ENCODE data around the gene FAM209B.

- TF ChIP-seq CTCF (IDR thresholded peaks at IDR 0.05), result no peak
- TF ChIP-seq EZH2 (IDR thresholded peaks at IDR 0.05), result no peak
Measured at GRCh38 chr20:56518721-56519398, 14.2 kb upstream of the FAM209B start.
